Measurements from ENCODE around the gene NECTIN1.

- TF ChIP-seq CTCF (IDR thresholded peaks at IDR 0.05; ENCODE audit: insufficient read depth, low read length) (no peak), GABPA (IDR thresholded peaks at IDR 0.05; ENCODE audit: low read depth) (no peak), REST (IDR thresholded peaks at IDR 0.05; ENCODE audit: insufficient replicate concordance, low read depth) (no peak), POLR2AphosphoS5 (IDR thresholded peaks at IDR 0.05; ENCODE audit: low read depth) (no peak)
Measured at GRCh38 chr11:119652907-119653659, 75.9 kb downstream of the NECTIN1 start.
